MCF 10A (cell line): ENCODE measurements around the gene MAN2B2. TPM values are rescaled to one million over a fixed set of nuclear protein-coding genes. Genes with fewer than 3 reads are reported as not detected.

ENCODE experiments used
- BruUV-seq: library from RNA; stranded (reverse); fragments of 400-500 nt; replicated peaks from 2 replicates; lab custom pipeline; 2021; lab: Mats Ljungman, UMichigan
- CTCF ChIA-PET: fragments of 300-600 bp; sonication (Branson Sonifier 250); formaldehyde crosslinking; extraction: SDS; loops from one replicate; lab custom pipeline; 2021; ENCODE audit warnings: antibody characterized with exemption, inconsistent platforms; lab: Yijun Ruan, JAX
- POLR2A ChIA-PET: fragments of 300-600, 350-650 bp; sonication (Branson Sonifier 250); formaldehyde crosslinking; extraction: SDS; loops from one replicate; lab custom pipeline; 2020; ENCODE audit warnings: antibody characterized with exemption, inconsistent platforms; lab: Yijun Ruan, JAX
- DNase-seq: peaks from one replicate; pipeline ENCODE4 v3.0.0-alpha.2; 2018; ENCODE audit not compliant: unreplicated experiment
- H3K27ac Mint-ChIP-seq: one replicate; pipeline ENCODE4 v1.8.0; 2022; ENCODE audit warnings: mild to moderate bottlenecking, low read depth, mixed read lengths; ENCODE audit not compliant: unreplicated experiment
- H3K27me3 Mint-ChIP-seq: one replicate; pipeline ENCODE4 v1.8.0; 2022; ENCODE audit warnings: mixed read lengths; ENCODE audit not compliant: insufficient read depth, unreplicated experiment
- H3K36me3 Mint-ChIP-seq: one replicate; pipeline ENCODE4 v1.8.0; 2022; ENCODE audit warnings: mild to moderate bottlenecking, moderate library complexity, mixed read lengths; ENCODE audit not compliant: insufficient read depth, unreplicated experiment
- H3K4me1 Mint-ChIP-seq: one replicate; pipeline ENCODE4 v1.8.0; 2022; ENCODE audit warnings: mixed read lengths; ENCODE audit not compliant: insufficient read depth, unreplicated experiment
- H3K4me3 Mint-ChIP-seq: one replicate; pipeline ENCODE4 v1.8.0; 2022; ENCODE audit warnings: mild to moderate bottlenecking, moderate library complexity, mixed read lengths; ENCODE audit not compliant: unreplicated experiment
- H3K9me3 Mint-ChIP-seq: one replicate; pipeline ENCODE4 v1.8.0; 2022; ENCODE audit warnings: mixed read lengths; ENCODE audit not compliant: unreplicated experiment
- CTCF ChIP-seq: fragments of 200-600 bp; IDR thresholded peaks from one replicate; pipeline ENCODE4 v1.8.0; 2022; ENCODE audit warnings: antibody characterized with exemption, mild to moderate bottlenecking; ENCODE audit not compliant: unreplicated experiment
- intact Hi-C: fragments of 100-400 bp; cut with micrococcal nuclease; formaldehyde crosslinking; loops from 2 replicates; pipeline ENCODE4 v1.14.1; 2022
- total RNA-seq: library from RNA; stranded (reverse); gene quantifications from 2 replicates; pipeline ENCODE4 v1.2.3, GENCODE V29; 2022

The MAN2B2 gene
- total RNA-seq, 1 experiment from 2014 or later: 12.5 TPM

- no peak for TF ChIP-seq CTCF
- H3K27me3 Mint-ChIP-seq: peaks cover 69% of the 10 kb centered on the region
- POLR2A ChIA-PET: no interaction called here
- intact Hi-C loops: no loop called here
- BruUV-seq: no TSS peak
- no peak for DNase-seq
- no peak overlapping the region for H3K27ac Mint-ChIP-seq
- H3K4me1 Mint-ChIP-seq: no peaks in the 10 kb centered on the region
- CTCF ChIA-PET: interaction anchor here (0.9 to 2.4 kb wide), 4 partner anchors 83 to 300 kb away, joined by 3 to 12 read pairs (median 4); no protein-coding TSS in a partner anchor
- no peaks in the 10 kb centered on the region for H3K36me3 Mint-ChIP-seq
- H3K4me3 Mint-ChIP-seq: no peak overlapping the region
- H3K9me3 Mint-ChIP-seq: no peaks in the 10 kb centered on the region
Measured at GRCh38 chr4:6550821-6551220, 24.2 kb upstream of the MAN2B2 start.

- POLR2A ChIA-PET: no interaction called here
- Mint-ChIP-seq H3K4me1 (no peaks in the 10 kb centered on the region), H3K4me3 (no peak overlapping the region), H3K9me3 (no peaks in the 10 kb centered on the region), H3K36me3 (no peaks in the 10 kb centered on the region), H3K27me3 (peaks cover 72% of the 10 kb centered on the region), H3K27ac (no peak overlapping the region)
- intact Hi-C loops: no loop called here
- CTCF ChIA-PET: interaction anchor here (0.6 to 1.1 kb wide), 4 partner anchors 209 to 388 kb away, joined by 3 to 4 read pairs (median 4); no protein-coding TSS in a partner anchor
- TF ChIP-seq CTCF: no peak
- no peak for DNase-seq
- no TSS peak for BruUV-seq
Measured at GRCh38 chr4:6551660-6552059, 23.3 kb upstream of the MAN2B2 start.

GRCh38 chr4:6555519-6555918, 19.5 kb upstream of the MAN2B2 start:
- DNase-seq: no peak
- H3K27me3 Mint-ChIP-seq: peaks cover 94% of the 10 kb centered on the region
- no TSS peak for BruUV-seq

GRCh38 chr4:6556263-6556662, 18.7 kb upstream of the MAN2B2 start:
- H3K4me3 Mint-ChIP-seq: no peak overlapping the region
- no peaks in the 10 kb centered on the region for H3K36me3 Mint-ChIP-seq
- H3K27ac Mint-ChIP-seq: no peak overlapping the region
- POLR2A ChIA-PET: no interaction called here
- no peak for DNase-seq
- BruUV-seq: no TSS peak
- TF ChIP-seq CTCF: no peak
- no peaks in the 10 kb centered on the region for H3K4me1 Mint-ChIP-seq
- CTCF ChIA-PET: interaction anchor here (0.6 to 0.9 kb wide), 4 partner anchors 9 to 66 kb away, joined by 3 to 9 read pairs (median 4); no protein-coding TSS in a partner anchor
- intact Hi-C loops: no loop called here
- H3K9me3 Mint-ChIP-seq: no peaks in the 10 kb centered on the region
- peaks cover 98% of the 10 kb centered on the region for H3K27me3 Mint-ChIP-seq

More at GRCh38 chr4:6555519-6555918, 19.5 kb upstream of the MAN2B2 start:
- Mint-ChIP-seq H3K4me1 (no peaks in the 10 kb centered on the region), H3K27ac (no peak overlapping the region), H3K36me3 (no peaks in the 10 kb centered on the region), H3K4me3 (no peak overlapping the region), H3K9me3 (no peaks in the 10 kb centered on the region)
- POLR2A ChIA-PET: no interaction called here
- TF ChIP-seq CTCF: no peak
- intact Hi-C loops: no loop called here
- CTCF ChIA-PET: interaction anchor here (0.7 kb wide), 1 partner anchor 12 kb away, joined by 4 read pairs; no protein-coding TSS in a partner anchor
